Measurements from ENCODE around the gene FCHSD2. TPM values are rescaled to one million over a fixed set of nuclear protein-coding genes. Genes with fewer than 3 reads are reported as not detected.
"Not testable (repeated sequence)": the region's sequence is repeated elsewhere in the genome, so short reads cannot be mapped to it uniquely, and the experiment has no call there.

Gene FCHSD2
- polyA plus RNA-seq, 4 donors: 36.5 to 52.2 (median 50.2) TPM

DNA sequence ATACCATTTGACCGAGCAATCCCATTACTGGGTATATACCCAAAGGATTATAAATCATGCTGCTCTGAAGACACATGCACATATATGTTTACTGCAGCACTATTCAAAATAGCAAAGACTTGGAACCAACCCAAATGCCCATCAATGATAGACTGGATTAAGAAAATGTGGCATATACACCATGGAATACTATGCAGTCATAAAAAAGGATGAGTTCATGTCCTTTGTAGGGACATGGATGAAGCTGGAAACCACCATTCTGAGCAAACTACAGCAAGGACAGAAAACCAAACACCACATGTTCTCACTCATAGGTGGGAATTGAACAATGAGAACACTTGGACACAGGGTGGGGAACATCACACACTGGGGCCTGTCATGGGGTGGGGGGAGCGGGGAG is 164.3 kb downstream of the FCHSD2 start:
- not testable (repeated sequence) for DNase-seq (ENCODE audit: low read depth in 4 of 4, low spot score in 3 of 4)

DNA sequence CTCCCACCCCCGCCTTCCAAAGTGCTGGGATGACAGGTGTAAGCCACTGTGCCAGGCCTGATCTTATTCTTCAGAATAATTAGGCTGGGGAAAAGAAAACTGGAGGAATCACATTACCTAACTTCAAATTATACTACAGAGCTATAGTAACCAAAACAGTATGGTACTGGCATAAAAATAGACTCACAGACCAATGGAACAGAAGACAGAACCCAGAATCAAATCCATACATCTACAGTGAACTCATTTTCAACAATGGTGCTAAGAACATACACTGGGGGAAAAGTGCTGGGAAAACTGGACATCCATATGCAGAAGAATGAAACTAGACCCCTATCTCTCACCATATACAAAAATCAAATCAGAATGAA is 165.6 kb downstream of the FCHSD2 start:
- not testable (repeated sequence) for DNase-seq (ENCODE audit: low read depth in 4 of 4, low spot score in 3 of 4)

DNA sequence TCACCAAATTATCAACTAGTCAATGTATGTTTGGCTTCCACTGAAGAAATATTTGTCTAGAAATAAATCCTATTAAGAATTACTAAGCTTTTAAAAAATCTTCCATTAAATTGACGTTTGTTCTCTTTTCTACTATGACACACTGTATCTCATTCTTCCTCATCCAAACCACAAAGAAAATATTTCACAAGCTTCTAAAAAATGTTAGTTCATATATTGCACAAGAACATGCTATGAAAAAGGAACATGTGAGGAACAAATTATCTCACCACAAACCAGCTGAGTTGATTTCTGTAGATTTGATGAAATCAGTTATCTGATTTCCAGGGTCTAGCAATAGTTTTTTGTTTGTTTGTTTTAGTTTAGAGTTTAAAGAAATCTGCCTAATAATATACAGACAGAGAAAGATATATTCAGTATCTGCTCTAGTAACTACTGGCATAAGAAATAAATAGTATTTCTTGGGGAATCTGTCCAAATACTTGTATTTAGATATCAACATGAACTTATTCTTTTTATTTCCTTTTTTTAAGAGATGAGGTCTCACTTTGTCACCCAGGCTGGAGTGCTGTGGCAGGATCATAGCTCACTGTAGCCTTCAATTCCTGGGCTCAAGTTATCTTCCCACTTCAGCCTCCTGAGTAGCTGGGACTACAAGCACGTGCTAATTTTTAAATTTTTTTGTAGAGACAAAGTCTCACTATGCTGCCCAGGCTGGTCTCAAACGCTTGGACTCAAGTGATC is 166.2 kb downstream of the FCHSD2 start:
- no peak for DNase-seq (ENCODE audit: low read depth in 4 of 4, low spot score in 3 of 4)

DNA sequence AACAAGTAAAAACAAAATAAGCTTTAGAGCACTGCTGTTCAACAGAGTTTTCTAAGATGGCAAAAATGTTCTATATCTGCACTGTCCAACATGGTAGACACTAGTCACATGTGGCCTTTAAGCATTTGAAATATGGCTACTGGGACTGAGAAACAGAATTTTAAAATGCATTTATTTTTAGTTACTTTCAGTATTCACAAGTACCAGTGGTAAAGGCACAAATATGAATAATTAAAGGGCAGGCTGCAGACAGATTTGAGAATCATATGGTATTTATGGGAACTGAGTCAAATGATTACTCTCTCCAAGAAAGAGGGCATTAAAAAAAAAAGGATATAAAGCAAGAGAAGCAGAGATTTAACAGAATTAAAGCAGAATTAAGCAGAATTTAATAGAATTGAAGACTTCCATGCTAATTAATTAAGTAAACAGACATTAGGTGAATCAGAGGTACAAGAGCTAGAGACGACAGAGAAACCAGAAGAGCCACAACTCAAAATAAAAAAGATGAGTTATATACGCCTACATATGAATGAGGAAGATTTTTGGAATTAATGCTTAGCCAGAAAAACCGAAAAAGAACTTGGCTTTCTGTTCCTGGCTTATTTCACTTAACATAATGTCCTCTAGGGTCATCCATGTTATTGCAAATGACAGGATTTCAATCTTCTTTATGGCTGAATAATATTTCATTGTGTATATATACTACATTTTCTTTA is 167.5 kb downstream of the FCHSD2 start:
- no peak for DNase-seq (ENCODE audit: low read depth in 4 of 4, low spot score in 3 of 4)

DNA sequence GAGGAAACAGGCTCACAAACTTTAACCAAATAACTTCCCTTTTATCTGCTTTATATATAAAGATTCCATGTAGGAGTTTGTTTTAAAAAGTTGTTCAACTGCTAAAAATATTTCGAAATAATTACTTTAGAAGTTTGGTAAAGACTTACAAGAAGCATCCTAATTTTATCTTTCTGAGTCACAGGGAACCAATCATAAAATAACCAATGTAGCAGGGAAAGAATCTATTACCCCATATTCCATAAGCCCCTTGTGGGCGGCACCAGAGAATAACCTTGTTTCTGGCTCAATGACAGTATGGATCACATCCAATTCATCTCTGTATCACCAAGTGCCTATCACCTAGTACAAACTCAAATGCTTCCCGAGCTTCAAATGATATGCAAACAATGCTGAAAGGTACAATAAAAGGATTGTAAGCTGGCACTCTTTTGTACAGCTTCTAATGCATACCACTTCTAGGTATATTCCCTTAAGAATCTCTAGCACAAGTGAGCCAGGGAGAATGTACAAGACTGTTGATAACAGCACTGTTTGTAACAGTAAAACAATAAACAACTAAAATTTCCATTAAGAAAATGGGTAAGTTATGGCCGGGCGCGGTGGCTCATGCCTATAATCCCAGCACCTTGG is 169.5 kb downstream of the FCHSD2 start:
- DNase-seq (ENCODE audit: low read depth in 4 of 4, low spot score in 3 of 4): no peak

DNA sequence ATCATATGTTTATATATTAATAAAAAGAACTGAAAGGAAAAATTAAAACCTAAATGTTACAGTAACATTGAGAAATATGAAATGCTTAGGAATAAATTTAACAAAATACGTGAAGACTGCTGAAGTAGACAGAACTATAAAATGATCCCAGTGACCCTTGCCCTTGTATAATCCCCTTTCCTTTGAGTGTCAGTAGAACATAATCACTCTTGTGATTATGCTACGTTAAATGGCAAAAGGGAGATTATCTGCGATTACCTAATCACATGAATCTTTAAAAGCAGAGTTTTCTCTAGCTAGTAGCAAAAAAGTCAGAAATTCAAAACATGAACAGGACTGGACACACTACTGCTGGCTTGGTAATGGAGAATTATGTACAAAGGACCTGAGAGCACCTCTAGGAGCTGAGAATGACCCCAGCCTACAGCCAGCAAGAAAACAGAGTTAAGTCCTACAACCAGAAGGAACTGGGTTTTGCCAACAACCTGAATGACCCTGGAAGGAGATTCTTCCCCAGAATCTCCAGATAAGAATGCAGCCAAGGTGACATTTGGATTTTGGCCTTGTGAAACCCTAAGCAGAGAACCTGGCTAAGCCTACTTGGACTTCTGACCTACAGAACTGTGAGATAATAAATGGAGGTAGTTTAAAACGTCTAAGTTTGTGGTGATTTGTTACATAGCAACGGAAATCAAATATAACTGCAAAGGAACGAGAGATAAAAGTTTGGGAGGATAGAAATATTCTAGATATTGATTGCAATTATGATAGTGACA is 170.7 kb downstream of the FCHSD2 start:
- no peak for DNase-seq (ENCODE audit: low read depth in 4 of 4, low spot score in 3 of 4)

DNA sequence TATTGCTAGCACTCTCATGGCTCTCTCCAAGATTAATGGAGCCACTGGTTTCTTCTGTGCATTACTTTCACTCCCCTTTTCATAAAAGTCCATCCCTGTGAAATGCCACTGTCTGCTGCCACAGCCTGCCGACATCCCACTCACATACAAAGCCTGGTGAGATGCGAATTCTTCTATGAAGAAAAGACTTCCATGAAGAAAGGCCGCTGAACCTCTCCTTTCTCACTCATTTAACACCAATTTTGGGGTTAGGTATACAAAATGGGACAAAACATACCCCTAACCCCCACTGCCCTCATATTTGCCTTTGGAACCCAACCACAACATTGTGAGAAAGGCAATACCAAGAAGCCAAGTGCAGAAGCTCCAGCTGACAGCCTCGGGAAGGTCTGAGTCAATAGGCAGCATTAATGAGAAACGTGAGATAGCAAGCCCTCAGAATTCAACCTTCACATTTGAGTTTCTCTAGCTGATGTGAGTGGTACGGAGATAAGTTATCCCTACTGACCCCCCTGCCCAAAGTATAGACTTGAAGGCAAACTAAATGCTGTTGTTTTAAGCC is 171.5 kb downstream of the FCHSD2 start:
- no peak for DNase-seq (ENCODE audit: low read depth in 4 of 4, low spot score in 3 of 4)

DNA sequence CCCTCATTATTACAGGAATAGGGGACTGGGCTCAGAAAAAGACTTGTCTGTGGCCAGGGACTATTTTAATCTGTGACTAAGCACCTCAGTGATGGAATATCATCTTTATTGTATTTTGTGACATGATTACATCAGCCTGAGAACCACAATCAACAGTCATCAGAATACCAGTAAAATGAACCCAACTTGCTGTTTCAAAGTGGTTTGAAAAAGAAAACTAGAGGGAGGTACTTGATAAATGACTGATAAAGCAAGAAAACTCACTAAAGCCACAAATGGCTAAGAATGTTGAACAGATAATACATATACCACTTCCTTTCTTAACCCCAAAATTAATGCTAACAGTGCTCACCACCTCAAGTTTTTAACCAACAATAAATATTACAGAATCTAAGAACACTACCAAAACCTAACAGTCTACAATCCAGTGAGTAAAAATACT is 172.2 kb downstream of the FCHSD2 start:
- no peak for DNase-seq (ENCODE audit: low read depth in 4 of 4, low spot score in 3 of 4)

DNA sequence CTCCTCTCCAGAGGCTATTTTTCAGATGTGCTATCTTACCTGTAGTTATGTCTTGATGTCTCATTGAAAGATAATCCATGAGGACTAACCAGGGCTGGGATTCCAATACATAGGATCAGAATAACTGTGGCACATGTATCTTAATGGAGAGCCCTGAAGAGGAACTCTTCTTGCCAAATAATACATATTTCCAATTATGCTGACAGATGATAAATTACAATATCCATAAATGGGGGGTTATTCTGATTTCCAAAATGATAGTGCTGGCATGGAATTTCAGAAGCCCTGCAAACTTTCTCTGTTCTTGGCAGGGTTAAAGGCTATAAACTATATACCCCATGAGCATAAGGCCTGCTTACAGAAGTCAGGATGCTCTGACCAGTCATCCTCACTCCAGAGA is 173.7 kb downstream of the FCHSD2 start:
- no peak for DNase-seq (ENCODE audit: low read depth in 4 of 4, low spot score in 3 of 4)

DNA sequence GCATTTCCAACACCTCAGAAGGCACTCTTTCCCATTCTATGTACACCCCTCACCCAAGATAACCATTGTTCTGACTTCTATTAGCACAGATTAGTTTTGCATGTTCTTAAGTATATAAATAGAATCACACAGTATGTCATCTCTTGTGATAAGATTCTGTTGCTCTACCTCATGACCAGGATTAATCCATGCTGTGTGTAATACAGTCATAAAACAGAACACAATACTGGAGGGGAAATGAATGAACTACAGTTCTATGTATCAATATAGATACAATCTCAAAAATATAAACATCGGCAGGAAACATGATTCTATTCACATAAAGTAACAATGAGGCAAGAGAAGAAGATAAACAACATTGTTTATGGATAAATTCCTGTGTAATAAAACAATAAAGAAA is 176.4 kb downstream of the FCHSD2 start:
- DNase-seq (ENCODE audit: low read depth in 4 of 4, low spot score in 3 of 4): no peak

DNA sequence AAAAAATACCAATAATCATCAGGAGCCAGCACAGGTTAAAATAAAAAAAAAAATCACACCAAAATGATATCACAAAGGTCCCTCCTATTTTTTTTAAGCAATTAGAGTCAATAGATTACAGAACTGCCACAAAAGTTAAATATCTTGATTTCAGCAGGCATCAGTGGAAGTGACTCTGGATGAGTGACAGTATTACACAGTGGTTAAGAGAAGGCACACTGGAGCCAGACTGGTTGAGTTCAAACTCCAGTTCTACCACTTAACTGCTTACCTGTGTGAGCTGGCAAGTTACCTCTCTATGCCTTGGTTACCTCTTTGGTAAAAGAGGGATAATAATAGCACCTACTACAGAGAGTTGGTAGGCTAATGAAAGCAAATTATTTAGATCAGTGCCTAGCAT is 179.4 kb downstream of the FCHSD2 start:
- no peak for DNase-seq (ENCODE audit: low read depth in 4 of 4, low spot score in 3 of 4)

DNA sequence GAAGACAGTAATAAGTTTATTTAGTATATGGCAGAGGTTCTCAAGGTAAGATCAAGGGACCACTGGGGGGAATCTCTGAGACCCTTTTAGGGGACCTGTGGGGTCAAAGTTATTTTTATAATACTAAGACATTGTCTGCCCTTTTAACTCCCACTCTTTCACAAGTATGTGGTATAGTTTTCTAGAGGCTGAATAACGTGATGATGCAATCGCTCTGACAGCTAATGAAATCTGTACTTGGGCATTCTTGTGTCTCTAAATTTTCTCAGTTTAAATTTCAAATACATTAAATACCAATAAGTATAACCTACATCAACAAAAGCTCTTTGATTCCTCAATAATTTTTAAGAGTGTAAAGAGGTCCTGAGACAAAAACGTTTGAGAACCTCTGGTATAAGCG is 180.0 kb downstream of the FCHSD2 start:
- DNase-seq (ENCODE audit: low read depth in 4 of 4, low spot score in 3 of 4): no peak

DNA sequence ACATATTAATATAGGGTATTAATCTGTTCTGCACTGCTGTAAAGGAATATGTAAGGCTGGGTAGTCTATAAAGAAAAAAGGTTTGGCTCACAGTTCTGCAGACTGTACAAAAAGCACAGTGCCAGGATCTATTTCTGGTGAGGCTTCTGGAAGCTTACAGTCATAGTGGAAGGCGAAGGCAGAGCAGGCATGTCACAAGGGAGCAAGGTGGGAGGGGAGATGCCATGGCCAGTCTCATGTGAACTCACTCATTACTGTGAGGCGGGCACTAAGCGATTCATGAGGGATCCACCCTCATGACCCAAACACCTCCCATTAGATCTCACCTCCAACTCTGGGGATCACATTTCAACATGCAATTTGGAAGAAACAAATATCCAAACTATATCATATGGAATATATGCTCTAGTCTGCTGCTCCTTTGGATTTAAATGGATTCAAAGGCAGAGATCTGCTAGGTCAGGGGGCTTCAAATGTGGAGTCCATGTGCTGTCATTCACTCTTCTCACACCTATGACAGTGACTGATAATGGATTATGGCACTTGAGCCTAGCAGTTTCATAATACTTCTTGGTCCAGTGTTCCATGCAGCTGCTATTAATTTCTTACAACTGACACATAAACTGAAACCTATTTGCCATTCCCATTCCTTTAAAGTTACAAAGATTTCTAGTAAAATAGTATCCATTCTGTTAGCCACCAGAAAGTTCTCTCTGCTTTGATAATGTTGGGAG is 182.0 kb downstream of the FCHSD2 start:
- no peak for DNase-seq (ENCODE audit: low read depth in 4 of 4, low spot score in 3 of 4)

DNA sequence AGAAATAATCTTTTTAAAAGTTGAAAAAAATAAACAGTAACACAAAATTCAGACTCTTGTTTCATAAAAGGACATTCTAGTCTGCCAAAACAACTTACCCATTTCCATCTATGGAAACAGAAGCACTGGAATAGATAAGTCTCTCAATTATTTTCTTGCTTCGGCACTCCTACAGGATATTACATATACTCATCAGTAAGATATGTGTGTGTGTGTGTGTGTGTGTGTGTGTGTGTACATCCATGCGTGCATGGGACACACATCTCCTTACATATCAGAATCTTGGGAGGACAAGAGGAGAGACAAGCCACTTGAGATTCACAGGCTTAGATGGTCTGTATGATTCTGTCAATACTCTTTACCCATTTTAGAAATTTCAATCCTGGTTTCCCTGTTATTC is 183.3 kb downstream of the FCHSD2 start:
- DNase-seq (ENCODE audit: low read depth in 4 of 4, low spot score in 3 of 4): no peak

DNA sequence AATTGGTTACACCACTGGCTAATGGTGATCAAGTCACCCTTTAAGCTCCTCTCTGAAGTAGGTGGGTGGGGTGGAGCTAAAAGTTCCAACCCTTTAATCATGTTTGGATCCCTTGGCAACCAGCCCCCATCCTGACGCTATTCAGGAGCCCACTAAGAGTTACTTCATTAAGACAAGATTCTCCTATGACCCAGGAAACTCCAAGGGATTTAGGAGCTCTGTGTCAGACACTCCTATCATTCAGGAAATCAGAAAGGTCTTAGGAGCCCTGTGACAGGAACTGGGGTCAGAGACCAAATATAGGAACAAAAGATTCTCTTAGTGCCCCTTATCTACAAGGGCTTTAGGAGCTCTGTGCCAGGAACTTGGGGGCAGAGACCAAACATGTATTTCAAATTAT is 186.7 kb downstream of the FCHSD2 start:
- DNase-seq (ENCODE audit: low read depth in 4 of 4, low spot score in 3 of 4): no peak

DNA sequence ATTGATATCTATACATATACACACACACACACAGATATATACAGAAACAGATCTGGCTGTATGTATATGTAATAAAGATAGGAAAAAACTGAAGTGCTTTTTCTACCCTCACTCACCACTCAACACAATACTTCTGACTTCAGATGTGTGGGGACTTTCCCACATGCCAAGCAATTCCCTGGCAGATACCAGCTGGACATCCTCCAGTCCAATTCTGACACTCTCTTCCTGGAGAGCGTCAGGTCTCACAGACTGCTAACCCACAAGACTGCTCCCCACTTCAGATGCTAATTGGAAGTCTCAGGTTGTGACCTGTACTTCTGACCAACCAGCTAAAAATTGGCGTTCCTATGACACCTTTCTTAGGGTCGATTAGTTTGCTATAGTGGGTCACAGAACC is 187.3 kb downstream of the FCHSD2 start:
- DNase-seq (ENCODE audit: low read depth in 4 of 4, low spot score in 3 of 4): no peak

DNA sequence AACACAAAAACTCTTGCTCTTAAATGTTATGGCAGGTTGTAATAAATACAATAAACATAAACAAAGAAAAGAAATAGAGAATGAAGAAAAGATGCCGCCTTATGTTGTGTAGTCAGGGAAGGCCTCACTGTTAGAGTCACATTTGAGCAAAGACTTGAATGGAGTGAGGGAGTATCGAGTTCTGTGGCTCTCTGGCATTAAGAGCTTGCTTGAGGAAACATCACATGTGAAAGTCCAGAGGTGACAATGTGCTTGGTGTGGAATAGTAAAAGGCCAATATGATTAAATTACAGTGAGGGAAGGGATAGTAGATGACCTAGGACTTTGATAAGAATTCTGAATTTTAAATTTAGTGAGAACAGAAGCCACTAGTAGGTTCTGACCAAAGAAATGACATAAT is 188.5 kb downstream of the FCHSD2 start:
- no peak for DNase-seq (ENCODE audit: low read depth in 4 of 4, low spot score in 3 of 4)

DNA sequence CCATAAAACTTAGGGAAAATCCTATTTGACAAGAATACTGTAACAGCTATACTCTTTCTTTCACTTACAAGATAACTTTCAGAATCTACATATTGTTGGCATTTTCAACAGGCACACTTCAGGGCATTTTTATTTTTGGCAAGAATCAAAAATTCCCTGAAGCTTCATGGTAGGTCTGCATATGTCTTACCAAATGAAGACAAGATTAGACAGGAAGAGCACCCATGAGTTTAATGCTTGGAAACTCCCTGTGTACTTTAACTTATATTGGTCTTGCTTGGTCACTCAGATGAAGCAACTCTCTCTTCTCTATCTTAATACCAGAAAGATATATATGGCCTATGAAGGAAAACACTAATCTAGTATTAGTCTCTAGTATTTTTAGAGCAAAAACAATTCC is 190.2 kb downstream of the FCHSD2 start:
- no peak for DNase-seq (ENCODE audit: low read depth in 4 of 4, low spot score in 3 of 4)

DNA sequence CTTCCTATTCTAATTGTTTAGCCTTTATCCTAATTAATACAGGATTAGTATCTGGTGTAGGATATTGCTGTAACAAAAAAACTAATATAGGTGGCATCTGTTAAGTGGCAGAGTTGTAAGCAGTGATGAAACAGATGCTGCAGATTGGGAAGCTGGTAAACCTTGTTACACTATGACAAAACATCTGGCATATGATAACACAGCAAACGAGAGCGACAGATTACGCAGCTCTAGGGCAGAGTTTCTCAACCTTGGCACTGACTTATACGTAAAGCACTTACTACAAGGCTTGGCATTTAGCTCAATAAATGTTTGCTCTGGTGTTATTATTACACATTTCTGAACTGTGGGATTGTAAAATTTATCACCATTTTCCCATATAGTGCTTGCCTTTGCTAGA is 190.9 kb downstream of the FCHSD2 start:
- no peak for DNase-seq (ENCODE audit: low read depth in 4 of 4, low spot score in 3 of 4)

DNA sequence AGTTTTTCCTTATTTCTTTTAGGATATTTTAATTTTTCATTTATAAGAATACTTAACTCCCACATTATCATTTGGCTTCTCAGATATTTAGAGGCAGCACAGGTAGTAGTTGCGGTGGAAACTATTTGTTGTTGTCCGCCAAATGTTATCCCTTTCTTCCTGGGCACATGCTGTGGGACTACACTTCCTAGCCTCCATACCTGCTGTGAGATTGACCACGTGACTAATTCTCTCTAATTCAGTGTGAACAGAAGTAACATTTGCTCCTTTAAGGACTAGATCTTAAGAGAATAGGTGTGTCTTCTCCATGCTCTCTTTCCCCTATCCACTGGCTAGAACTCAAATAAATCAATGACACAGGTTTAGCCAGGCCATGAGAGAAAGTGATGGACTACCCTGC is 191.4 kb downstream of the FCHSD2 start:
- no peak for DNase-seq (ENCODE audit: low read depth in 4 of 4, low spot score in 3 of 4)
